RKO (cell line): ENCODE measurements around the gene PSORS1C1.

Source experiments
- DNase-seq: peaks from one replicate; pipeline ENCODE4 v3.0.0-alpha.2; 2016; ENCODE audit warnings: low spot score

Gene PSORS1C1

GRCh38 chr6:31096215-31096614 lies 18.4 kb upstream of the PSORS1C1 start:
- no peak for DNase-seq

GRCh38 chr6:31096656-31097055 lies 17.9 kb upstream of the PSORS1C1 start:
- no peak for DNase-seq

GRCh38 chr6:31098449-31098938 lies 16.1 kb upstream of the PSORS1C1 start:
- no peak for DNase-seq

- no peak for DNase-seq
Measured at GRCh38 chr6:31103136-31103535, 11.5 kb upstream of the PSORS1C1 start.

- no peak for DNase-seq
Measured at GRCh38 chr6:31107052-31107451, 7.5 kb upstream of the PSORS1C1 start.

GRCh38 chr6:31110825-31111582 lies 3.6 kb upstream of the PSORS1C1 start:
- no peak for DNase-seq

GRCh38 chr6:31111712-31112111 lies 2.9 kb upstream of the PSORS1C1 start:
- DNase-seq, result no peak

GRCh38 chr6:31112478-31112877 lies 2.1 kb upstream of the PSORS1C1 start, which contains the start of gene C6orf15:
Gene C6orf15, minus strand, starts transcription at chr6:31112575. Its CDS starts 20 bp downstream, at chr6:31112555.
- DNase-seq, result no peak

GRCh38 chr6:31113861-31114540 lies 599 bp upstream of the PSORS1C1 start:
- no peak for DNase-seq

- no peak for DNase-seq
Measured at GRCh38 chr6:31114970-31115849, 610 bp downstream of the PSORS1C1 start.

GRCh38 chr6:31115941-31116560 lies 1.5 kb downstream of the PSORS1C1 start:
- DNase-seq, result no peak

GRCh38 chr6:31116661-31117385 lies 2.2 kb downstream of the PSORS1C1 start:
- no peak for DNase-seq

- DNase-seq, result no peak
Measured at GRCh38 chr6:31118178-31118577, 3.6 kb downstream of the PSORS1C1 start.

- DNase-seq, result no peak
Measured at GRCh38 chr6:31120151-31120915, 5.7 kb downstream of the PSORS1C1 start, which contains the start of gene CDSN. Gene CDSN, minus strand, starts transcription at chr6:31120446. Its CDS starts 27 bp downstream, at chr6:31120419.

- DNase-seq, result no peak
Measured at GRCh38 chr6:31121131-31121790, 6.7 kb downstream of the PSORS1C1 start.

GRCh38 chr6:31122791-31123706 lies 8.4 kb downstream of the PSORS1C1 start:
- no peak for DNase-seq

- no peak for DNase-seq
Measured at GRCh38 chr6:31125162-31125561, 10.6 kb downstream of the PSORS1C1 start.

- no peak for DNase-seq
Measured at GRCh38 chr6:31125586-31126363, 11.2 kb downstream of the PSORS1C1 start.
